PC-3 (cell line): Measurements from ENCODE around the gene CHAF1A.

ENCODE experiments used
- CTCF ChIP-seq: fragments of 300-600 bp; sonication (generic); conservative IDR thresholded peaks from 2 replicates; pipeline ENCODE4 v1.5.1; 2017; ENCODE audit warnings: antibody characterized with exemption, low read depth, mild to moderate bottlenecking, low read length
- EZH2 ChIP-seq: fragments of 300-600 bp; sonication (generic); IDR thresholded peaks from one replicate; pipeline ENCODE4 v1.6.1; 2017; ENCODE audit warnings: antibody characterized with exemption, mild to moderate bottlenecking, low read length; ENCODE audit not compliant: unreplicated experiment
- EZH2phosphoT487 ChIP-seq: fragments of 300-600 bp; sonication (generic); IDR thresholded peaks from 2 replicates; pipeline ENCODE4 v1.6.1; 2018; ENCODE audit warnings: mild to moderate bottlenecking, antibody characterized with exemption, low read length, borderline replicate concordance

DNA sequence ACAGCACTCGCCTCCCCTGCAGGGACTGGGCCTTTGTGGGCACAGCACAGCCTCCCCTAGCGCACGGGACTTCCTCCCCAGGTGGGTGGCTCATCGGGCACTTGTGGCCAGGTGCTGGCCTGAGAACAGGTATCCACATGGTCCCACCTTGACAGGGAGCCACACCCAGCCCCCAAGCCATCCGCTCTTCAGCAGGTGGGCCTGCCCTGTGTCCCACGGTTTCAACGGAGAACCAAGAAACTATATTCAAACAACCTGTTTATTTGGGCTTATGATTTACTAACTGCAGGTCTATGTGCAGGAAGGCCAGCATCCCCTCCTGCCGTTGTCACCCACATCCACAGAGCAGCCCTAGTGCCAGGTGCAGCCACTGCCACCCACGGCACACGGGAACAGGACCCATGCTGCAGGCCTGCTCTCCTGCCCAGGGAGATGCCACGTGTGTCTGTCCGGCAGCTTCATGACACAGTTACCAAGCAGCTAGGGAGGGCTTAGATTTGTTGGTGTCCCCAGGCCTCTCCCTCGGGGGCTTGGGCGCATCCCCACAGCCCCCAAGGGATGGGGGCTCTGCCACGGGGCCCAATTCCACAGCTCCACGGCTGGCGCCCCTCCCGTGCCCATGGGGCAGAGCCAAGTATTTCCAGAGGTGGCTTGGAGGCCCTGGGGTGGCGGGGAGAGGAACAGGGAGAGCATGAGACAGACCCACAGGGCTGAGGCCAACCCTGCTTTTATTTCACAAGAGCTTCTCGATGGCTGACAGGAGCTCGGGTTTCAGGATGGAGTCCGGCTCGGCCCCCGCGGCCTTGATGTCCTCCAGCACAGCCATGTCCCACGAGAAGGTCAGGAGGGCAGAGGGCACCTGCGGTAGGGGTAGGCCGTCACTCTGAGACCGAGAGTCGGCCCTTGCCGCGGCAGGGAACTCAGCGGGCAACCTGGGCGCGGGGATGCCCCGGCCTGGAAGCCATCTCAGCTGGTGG is 42.6 kb downstream of the CHAF1A start:
- no peak for TF ChIP-seq CTCF
- no peak for TF ChIP-seq EZH2
- no peak for TF ChIP-seq EZH2phosphoT487
